Inflammatory macrophage (primary cell): Measurements from ENCODE around the gene MYO1D.
"Not testable (repeated sequence)": the region's sequence is repeated elsewhere in the genome, so short reads cannot be mapped to it uniquely, and the experiment has no call there.

Experiments used
- DNase-seq, 2 donors: peaks; one replicate each; pipeline ENCODE4 v3.0.0-alpha.2; 2020 to 2022

MYO1D gene

DNA sequence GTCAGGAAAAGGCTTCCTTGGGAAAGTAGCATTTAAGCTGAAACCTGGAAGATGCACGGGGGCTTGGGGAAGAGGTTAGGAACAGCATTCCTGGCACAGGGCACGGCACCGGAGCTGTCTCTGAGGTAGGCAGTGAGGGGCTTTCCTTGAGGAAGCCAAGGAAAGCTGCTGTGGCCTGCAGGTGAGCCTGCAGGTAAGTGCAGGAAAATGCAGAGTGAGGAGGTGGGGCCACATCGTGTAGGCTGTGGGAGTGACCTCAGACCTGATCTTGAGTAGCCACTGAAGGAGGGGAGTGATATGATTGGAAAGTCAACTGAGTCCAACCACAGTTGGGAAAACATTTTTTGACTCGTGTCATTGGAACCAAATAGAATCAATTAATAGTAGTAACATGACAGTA lies 310.6 kb downstream of the MYO1D start:
- no peak for DNase-seq

DNA sequence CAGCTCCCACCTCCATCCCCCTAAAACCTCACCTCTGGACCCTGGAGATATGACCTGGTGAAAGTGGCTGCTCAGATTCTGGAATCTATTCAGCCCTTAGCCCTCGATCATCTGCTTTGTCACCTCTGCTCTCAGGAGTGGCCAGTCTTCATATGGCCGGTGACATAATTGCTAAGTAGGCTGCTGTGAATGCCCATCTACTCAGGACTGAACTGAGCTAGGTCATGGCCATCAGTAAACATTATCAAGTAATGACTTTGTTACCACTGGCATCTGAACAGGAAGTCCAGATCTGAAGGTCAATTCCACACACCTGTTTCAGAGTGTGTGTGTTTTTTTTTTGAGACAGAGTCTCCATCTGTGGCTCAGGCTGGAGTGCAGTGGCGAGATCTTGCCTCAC lies 311.5 kb downstream of the MYO1D start:
- DNase-seq: no peak

DNA sequence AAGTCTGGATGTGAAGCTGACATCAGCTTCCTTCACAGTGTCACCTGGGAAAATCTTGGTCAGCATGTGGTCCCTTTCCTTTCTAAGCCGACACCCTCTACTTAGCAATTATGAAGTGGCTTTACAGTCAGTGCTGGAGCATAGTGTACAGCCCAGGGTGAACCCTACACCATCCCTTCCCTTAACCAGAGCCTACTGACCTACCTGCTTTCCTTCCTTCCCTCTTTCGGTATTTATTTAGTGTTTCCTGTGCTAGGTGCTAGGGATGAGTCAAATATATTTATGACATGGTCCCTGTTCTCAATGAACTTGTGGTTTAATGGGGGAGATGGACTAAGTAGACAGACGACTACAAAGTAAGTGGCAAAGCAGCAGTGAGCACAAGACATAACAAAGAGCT lies 312.6 kb downstream of the MYO1D start:
- no peak for DNase-seq

DNA sequence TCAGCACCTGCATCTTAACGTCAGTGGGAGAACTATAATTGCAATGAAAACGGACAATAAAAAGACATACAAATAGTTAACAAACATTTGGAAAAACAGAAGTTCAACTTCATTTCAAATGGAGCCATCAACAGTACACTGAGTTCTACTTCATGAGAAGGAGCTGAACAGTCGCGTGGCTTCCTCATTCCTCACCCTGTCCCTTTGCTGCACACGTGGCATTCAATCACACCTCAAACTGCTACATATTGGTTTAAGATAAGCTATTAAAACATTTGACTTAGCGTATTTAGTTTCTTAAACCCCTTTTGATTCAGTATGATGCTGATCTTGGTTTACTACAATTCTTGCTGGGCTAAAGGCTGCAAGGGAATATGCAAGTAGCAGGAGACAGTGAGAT lies 313.3 kb downstream of the MYO1D start:
- DNase-seq: no peak

DNA sequence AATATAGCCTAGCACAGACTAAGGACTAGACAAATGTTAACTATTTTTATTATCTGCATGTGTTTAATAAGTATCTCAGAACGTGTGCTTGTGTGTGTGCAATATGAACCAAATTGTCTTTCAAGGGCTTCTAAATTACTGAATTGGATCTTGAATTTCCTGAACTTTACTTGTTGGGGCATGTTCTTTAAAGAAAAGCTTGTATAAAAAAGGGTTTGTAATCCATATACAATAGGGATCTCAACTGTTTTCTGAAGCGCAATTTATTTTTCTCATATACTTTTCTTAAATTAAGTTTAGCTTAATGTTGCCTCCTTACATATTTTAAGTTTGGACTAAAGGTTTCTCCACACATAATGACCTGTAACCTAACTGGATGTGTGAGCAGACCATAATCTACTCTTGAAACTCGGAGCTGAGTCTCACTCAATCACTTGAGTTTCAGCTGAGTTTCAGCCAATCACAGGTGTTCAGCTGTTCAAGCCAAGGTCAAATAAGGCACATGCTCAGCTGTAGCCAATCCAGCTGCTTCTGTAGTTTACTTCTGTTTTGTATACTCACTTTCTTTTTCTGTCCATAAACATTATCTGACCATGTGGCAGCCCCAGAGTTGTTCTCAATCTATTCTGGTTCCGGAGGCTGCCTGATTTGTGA lies 317.8 kb downstream of the MYO1D start:
- DNase-seq: no peak

DNA sequence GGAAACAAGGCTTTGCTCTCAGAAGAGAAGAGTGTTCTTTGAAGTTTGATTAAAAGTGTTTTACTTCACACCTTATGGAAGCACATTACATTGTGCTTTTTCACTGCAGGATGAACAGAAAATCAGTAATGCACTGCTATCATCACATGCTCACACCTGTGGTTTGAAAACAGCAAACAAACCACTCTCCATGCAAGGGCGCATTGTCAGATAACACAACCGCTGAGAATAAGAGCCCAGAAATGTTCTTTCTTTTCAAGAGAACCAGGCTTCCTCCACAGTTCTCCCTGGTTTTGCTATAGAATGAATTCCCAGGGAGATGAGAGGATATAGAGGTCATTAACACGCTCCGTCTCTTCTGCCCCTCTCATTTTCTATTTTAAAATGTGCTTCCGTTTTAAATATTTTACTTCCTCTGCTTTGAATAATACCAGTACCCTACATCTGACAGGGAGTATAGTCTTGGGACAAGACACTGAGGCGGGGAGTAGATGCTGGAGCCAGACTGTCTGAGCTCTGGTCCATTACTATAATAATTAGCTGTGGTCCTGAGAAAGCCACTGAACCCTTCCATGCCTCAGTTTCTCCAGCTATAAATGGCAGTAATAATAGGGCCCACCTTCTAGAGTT lies 318.5 kb downstream of the MYO1D start:
- no peak for DNase-seq

DNA sequence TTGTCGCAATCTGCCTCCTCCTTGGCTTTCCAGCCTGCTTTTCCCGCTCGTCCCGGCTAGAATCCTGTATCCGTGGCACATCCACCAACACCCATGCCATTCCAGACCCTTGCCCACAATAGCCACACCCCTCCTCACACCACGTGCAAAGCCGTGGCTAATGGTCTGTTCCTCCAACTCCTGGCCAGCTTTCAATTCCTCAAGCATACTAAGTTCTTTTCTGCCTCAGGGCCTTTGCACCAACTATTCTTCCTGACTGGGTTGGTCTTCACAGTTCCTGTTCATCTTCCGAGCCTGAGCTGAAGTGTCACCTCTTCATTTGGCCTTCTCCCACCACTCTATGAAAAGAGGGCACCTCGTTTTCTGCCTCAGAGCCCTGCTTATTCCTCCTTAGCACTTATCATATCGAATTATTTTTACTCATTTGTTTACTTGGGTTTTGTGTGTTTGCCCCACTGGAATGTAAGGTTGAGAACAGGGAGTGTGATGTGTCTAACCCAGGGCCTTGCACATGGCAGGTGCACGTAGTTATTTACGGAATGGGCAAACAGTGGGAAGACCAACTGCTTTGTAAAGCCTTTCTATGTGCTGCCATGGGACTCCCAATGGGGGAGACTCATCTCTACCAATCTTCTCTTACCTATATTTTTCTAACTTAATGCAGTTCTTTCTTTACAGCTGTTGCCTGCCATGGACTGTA lies 321.2 kb downstream of the MYO1D start:
- no peak for DNase-seq

DNA sequence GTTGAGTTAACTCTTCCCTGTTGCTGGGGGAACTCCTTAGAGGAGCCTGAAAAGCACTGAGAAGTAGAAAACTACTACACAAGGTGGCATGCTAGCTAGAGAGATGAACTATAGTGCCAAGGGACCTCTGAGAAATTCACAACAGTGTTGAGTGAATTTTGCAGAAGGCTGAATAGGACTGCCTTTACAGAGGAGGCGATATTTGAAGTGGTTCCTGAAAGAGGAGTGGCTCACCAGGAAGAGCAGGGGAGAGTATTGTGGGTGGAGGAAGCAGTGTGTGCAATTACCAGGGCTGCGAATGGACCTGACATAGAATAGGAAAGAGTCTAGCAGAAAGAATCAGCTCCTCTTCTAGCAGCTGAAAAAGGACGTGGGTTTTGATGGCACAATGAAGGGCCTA lies 323.8 kb downstream of the MYO1D start:
- DNase-seq: peak; percentile 37 to 58

DNA sequence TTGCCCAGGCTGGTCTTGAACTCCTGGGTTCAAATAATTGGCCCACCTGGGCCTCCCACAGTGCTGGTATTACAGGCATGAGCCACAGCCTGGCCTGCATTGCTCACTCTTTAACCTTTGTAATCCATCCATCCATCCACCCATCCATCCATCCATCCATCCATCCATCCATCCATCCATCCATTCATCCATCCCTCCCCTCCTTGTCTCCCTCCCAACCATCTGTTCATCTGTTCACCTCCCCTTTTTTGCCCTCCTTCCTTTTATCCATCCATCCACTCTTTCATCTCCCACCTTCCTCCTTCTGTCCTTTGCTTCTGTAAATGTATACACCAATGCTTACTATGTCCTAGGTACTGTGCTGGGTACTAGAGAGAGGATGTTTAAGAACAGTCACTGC lies 324.6 kb downstream of the MYO1D start:
- no peak for DNase-seq

DNA sequence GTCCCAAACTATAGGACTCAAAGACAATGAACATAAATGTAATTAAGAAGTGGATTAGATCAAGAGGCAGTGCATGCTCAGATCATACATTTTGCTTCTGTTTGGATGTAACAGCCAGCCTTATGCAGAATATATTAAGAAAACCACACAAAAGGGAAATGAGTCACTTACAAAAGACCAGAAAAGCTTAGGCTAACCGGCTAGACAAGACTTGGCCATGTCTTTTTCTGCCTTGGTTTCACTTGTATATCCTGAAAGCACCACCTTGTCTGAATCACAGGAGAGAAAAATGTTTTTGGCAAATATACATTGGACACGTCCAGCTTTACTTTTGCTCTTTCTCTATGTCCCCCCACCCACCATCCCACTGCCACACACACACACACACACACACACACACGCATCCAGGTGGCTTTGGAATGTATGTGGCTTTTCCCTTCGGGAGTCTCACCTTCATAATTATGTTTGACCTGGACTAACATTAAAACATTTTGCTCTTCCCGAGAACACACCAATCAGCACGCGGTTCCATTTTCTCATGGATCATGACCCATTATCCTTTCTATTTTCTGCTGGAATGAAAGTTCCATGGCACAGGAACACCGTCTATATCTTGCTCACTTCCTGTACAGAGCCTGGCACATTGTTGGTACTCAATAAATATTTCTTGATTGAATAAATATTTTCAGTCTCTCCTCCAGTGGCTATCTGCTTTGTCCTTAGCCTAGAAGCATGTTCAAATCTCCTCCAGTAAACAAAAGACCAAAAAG lies 325.6 kb downstream of the MYO1D start:
- peak; percentile 30 for DNase-seq

DNA sequence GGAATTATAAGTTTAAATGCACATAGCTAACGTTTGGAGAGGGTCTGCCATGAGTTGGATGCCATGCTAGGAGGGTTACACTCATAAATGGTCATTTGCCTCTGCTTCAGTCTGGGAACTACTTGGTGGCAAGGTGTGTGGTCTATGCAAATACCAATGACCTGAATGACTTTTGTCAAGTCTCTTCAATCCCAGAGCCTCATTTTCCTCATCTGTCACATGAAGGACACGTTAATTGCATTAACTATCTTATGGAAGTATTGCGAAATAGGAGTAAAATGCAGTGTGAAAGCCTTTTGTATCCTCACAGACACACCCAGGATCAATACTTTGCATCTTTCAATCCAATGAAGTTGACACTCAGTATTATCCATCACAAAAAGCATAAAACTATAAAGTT lies 327.4 kb downstream of the MYO1D start:
- no peak for DNase-seq

DNA sequence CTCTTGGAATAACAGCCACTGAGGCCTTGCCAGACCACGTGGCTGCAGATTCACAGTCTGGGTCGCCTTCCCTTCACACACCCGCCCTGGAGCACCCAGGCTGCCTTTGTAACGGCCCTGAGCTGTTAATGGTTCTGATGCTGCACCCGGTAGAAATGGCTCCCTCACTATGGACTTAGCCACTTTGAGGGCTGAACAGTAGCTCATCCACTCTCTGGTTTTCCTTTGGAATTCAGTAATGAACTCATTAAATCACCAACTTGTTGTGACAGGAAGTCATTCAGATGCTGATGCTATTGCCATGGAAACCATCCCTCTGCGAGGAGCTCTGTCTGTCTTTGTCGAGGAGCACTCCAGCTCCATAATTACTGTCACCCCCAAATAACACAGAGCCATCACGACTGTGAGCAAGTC lies 330.9 kb downstream of the MYO1D start:
- DNase-seq: no peak

DNA sequence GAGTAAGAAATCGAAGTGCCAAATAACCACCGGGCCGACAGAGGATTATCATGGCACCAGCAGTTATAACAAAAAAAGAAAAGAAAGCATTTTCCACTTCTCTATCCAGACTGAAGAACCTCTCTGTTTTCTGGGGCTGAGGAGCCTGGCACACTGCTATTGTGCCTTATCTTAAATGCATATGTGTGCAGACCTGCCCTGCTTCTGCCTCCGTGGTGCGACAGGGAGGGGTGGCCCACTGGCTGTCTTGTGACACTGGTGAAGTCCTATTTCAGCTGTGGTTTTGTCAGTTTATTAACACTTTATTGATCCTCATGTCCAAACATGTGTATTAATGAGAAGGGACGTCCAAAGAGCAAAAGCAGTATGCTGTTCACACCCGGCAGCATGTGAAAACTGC lies 334.7 kb downstream of the MYO1D start:
- DNase-seq: no peak

DNA sequence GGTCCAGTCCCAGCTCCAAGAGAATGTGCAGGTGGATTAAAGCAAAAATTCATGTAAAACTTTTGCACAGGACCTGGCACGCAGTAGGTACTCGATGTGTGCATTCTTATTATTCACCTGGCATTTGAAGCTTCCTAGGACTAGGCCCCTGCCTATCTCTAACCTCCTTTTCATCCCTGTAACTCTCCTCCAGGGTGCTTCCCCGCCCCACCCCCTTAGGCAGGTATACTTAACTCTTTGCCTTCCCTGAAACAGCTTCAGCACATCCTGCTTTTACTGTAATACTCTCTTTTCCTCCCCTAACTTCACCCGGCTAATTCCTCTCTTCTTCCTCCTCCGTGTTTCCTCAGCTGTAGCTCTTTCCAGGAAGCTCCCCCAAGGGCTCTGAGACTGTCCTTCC lies 335.3 kb downstream of the MYO1D start:
- no peak for DNase-seq

DNA sequence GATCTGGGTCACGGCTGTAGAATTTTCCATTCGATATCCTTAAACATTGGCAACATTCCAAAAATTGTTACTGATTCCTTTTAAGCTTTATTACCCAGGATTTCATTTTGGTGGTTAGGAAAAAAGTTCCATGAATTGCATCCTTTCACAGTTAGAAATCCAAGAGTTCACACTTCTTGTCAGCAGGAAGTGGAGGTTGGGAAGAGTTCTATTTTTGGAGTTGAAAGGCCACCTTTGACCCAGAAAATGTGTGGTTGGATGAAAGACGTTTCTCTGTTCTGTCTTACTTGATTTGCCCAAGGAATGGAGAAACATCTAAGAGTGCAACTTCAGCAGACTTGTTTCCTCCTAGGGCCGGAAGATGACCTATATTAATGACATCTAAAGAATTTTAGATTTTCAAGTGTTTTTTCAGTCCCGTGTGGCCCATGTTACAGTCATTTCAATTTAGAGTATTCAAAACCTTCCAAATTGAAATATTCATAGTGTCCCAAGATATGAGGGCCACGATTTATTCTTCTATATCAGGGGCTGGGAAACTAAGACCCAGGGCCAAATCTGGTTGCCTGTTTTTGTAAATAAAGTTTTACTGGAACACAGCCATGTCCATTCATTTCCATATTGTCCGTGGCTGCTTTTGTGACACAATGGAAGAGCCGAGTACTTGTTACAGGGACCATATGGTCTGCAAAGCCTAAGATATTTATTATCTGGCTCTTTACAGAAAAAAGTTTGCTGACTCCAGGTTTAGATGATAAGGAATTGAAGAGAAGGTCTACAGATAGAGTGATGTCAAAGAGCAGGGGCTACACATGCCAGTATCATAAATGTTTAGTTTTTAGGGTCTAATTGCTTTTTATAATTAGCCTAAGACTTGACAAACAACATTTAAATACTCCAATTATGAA lies 339.9 kb downstream of the MYO1D start:
- peak; percentile 45 to 61 for DNase-seq

DNA sequence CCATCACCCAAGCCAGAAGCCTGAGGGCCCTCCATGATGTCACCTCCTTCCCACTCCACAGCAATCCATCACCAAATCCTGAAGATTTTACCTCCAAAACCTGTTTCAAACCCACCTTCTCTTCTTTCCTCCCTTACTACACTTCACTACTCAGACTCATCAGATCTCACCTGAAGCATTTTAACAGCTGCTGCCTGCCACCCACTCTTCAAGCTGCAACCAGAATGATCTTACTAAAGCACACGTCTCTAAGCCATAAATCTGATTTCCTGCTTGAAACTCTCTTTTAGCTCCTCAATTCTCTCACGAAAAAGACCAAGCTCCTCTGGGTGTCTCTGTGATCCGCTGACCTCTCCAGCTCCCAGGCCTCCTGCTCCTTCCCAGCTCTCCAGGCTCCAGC lies 343.6 kb downstream of the MYO1D start:
- no peak for DNase-seq

DNA sequence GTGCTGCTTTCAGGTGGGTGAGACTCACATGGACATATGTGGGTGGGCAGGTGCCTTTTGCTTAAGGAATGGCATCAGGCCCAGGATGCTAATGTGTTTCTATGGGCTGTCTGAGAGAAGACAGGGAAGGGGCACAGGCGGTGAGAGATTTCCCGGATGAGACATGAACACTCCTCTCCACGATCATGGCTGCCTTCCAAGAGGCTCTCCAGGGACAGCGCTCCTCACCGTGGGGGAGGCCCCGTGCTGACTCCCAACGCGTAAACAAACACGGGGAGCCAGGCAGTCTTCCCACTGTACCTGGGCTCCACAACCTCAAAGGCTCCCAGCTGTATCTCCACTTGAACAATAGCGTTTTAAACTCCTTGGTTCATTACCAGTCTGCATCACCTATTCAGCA lies 347.3 kb downstream of the MYO1D start:
- DNase-seq: no peak

DNA sequence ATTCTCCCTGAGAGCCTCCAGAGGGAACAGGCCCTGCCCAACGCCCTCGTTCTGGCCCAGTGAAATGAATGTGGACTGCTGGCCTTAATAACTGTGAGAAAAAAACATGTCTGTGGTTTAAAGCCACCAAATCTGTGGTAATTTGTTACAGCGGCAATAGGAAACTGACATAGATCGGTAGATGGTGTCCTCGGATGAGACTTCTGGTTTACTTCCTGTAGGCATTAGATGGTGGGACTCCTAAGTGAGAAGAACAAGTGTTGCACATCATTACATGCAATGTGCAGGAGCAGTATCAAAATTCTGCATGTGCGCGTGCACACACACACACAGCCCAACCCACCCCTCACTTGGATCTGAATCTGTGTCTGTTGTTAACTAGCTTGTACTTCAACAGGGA lies 348.1 kb downstream of the MYO1D start:
- DNase-seq: no peak

DNA sequence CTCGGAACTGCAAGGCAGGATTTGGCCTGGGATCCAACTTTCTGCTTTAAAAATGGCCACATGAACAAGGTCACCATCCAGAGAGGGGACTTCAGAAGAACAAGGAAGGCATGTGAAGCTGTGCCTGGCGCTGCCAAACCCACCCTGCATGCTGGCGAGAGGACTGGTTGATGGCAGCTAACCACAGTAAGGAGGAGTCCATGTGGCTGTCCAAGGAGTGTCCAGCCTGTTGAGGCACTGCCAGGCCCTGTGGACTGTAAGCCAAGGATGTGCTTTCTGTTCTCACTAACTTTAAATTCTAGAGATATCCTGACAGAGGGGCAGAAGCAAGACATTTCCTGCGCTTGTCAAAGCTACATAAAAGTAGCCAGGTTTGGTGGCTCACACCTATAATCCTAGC lies 349.8 kb downstream of the MYO1D start:
- no peak for DNase-seq

DNA sequence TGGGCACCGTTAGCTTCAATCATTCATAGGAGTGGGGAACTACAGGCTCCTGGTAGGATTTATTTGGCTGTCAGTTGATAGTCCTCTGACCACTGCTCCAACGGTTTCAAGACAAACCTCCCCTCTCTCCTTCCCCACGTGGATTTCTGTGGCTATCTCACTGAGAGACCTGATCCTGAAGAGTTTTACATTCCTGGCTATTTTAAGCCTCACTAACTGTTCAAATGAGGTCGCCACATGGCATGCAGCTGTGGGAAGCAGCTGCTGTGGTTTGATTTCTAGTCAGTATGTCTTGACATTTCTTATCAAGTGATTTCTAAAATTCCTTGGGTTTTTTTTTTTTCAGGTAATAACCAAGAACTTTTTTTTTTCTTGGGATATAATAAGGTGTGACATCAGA lies 351.8 kb downstream of the MYO1D start:
- no peak for DNase-seq

DNA sequence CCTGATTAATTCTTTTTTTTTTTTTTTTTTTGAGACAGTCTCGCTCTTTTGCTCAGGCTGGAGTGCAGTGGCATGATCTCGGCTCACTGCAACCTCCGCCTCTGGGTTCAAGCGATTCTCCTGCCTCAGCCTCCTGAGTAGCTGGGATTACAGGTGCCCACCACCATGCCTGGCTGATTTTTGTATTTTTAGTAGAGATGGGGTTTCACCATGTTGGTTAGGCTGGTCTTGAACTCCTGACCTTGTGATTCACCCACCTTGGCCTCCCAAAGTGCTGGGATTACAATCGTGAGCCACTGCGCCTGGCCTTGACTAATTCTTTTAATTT lies 352.4 kb downstream of the MYO1D start:
- DNase-seq: not testable (repeated sequence)

DNA sequence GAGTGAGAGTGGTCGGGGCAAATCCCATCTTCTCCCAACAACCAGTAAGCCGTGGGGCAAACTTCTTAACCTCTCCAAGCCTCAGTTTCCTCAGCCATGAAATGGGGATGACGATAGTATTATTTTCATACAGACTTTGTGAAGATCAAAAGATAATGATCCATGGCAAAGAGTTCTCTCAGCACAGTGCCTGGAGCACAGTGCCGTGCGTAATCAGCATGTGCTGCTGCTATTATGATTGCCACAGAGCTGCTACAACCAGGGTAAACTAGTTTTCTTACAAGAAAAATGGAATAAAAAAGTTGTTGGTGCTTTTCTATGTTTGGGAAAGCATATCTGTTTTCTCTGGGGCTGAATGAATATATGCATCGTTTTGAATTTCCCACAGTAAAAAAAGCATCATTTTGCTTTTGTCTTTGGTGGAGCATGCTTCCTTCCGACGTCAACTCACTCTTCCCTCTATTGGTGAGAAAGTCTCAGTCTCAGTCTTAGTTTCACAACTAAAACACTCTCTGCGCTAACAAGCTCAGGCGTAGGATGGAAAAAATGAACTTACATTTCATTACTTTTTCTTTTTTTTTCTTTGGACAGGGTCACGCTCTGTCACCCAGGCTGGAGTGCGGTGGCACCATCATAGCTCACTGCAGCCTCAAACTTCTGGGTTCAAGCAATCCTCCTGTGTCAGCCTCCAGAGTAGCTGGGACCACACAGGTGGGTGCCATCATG lies 352.9 kb downstream of the MYO1D start:
- DNase-seq: no peak
